ENCODE data around the gene LEPROT.

LEPROT gene

DNA sequence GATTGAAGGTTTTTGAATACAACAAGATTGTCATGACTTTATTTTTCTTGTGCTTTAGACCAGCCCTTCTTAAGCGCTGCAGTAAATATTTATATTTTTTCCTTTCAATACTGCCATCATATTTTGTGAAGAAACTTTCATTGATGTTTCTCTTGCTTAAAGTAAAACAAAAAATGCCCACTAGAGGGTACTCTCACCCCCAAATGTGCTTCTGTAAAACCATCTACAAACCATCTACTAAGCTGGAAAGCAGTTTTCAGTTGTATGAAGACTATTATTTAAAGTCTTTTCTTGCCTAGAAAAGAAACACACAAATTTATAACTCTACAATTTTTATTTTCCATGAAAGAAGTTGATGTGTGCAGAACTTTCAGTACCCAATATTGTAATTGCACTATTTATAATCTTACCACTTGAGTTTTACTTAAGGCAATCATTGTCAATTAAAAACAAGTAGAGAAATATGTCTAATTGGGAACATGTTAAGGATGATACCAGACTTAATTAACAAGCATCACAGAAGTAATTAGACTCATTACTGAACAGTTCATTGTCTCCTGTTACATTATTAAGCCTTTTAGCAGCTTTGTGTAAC is 10.7 kb downstream of the LEPROT start:
- Histone ChIP-seq H3K79me2 (ENCODE audit: insufficient read depth, low read length) (no peaks in the 10 kb centered on the region), H4K20me1 (ENCODE audit: insufficient read depth, low read length) (no peaks in the 10 kb centered on the region; the same call in 1 of the 2 replicates), H3K9me3 (ENCODE audit: insufficient read depth, low read length, severe bottlenecking) (no peaks in the 10 kb centered on the region), H2AFZ (ENCODE audit: low read depth, low read length) (no peak overlapping the region), H3K4me2 (ENCODE audit: insufficient read depth, low read length) (no peak overlapping the region), H3K27ac (ENCODE audit: low read length) (no peak overlapping the region), H3K27me3 (ENCODE audit: insufficient read depth, low read length, poor library complexity) (no peaks in the 10 kb centered on the region), H3K36me3 (ENCODE audit: insufficient read depth, low read length) (peaks cover 32% of the 10 kb centered on the region; the same call in 1 of the 2 replicates), H3K9ac (ENCODE audit: low read depth, low read length) (no peak overlapping the region), H3K4me3 (ENCODE audit: low read depth in 1 of 2, low read length in 2 of 2) (no peak overlapping the region), H3K4me1 (ENCODE audit: insufficient read depth, low read length) (no peaks in the 10 kb centered on the region)
- no peak for DNase-seq
- ATAC-seq (ENCODE audit: insufficient read depth, low read depth) = peak; percentile 62; the same call in 2 of the 3 replicates
- TF ChIP-seq, protein P1, sequence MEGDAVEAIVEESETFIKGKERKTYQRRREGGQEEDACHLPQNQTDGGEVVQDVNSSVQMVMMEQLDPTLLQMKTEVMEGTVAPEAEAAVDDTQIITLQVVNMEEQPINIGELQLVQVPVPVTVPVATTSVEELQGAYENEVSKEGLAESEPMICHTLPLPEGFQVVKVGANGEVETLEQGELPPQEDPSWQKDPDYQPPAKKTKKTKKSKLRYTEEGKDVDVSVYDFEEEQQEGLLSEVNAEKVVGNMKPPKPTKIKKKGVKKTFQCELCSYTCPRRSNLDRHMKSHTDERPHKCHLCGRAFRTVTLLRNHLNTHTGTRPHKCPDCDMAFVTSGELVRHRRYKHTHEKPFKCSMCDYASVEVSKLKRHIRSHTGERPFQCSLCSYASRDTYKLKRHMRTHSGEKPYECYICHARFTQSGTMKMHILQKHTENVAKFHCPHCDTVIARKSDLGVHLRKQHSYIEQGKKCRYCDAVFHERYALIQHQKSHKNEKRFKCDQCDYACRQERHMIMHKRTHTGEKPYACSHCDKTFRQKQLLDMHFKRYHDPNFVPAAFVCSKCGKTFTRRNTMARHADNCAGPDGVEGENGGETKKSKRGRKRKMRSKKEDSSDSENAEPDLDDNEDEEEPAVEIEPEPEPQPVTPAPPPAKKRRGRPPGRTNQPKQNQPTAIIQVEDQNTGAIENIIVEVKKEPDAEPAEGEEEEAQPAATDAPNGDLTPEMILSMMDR (IDR thresholded peaks at IDR 0.05; ENCODE audit: borderline replicate concordance, extremely low read depth, low read length, poor library complexity, severe bottlenecking) = peak; percentile 66
- TF ChIP-seq EZH2 (IDR thresholded peaks at IDR 0.05; ENCODE audit: borderline replicate concordance, low read depth, low read length, severe bottlenecking) = no peak

DNA sequence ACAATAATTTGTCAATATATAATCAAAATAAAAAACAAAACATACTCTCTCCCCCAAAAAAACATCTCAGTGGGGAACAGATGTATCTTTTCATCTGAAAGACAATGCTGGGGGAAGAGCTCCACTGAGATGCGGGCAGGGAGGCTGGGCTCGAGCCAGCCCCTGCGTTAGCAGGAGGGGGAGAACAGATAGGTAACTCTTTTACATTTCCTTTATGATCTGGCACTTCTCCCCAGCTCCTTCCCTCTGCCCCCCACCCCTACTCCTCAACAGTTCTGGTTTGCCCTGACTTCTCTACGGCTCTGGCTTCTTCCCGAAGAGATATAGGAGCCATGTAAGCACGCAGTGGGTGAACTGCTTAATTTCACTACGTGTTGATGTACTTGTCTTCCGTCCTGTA is 12.4 kb downstream of the LEPROT start:
- no peaks in the 10 kb centered on the region; the same call in 1 of the 2 replicates for H4K20me1 ChIP-seq (ENCODE audit: insufficient read depth, low read length)
- H3K27ac ChIP-seq (ENCODE audit: low read length) = no peak overlapping the region
- no peaks in the 10 kb centered on the region for H3K79me2 ChIP-seq (ENCODE audit: insufficient read depth, low read length)
- no peak overlapping the region for H3K9ac ChIP-seq (ENCODE audit: low read depth, low read length)
- H3K36me3 ChIP-seq (ENCODE audit: insufficient read depth, low read length) = peaks cover 24% of the 10 kb centered on the region; the same call in 1 of the 2 replicates
- DNase-seq = no peak
- H3K4me3 ChIP-seq (ENCODE audit: low read depth in 1 of 2, low read length in 2 of 2) = no peak overlapping the region
- no peaks in the 10 kb centered on the region for H3K27me3 ChIP-seq (ENCODE audit: insufficient read depth, low read length, poor library complexity)
- no peak overlapping the region for H2AFZ ChIP-seq (ENCODE audit: low read depth, low read length)
- no peaks in the 10 kb centered on the region for H3K9me3 ChIP-seq (ENCODE audit: insufficient read depth, low read length, severe bottlenecking)
- TF ChIP-seq, protein P1 (IDR thresholded peaks at IDR 0.05; ENCODE audit: borderline replicate concordance, extremely low read depth, low read length, poor library complexity, severe bottlenecking) = no peak
- TF ChIP-seq EZH2 (IDR thresholded peaks at IDR 0.05; ENCODE audit: borderline replicate concordance, low read depth, low read length, severe bottlenecking) = no peak
- H3K4me2 ChIP-seq (ENCODE audit: insufficient read depth, low read length) = no peak overlapping the region
- H3K4me1 ChIP-seq (ENCODE audit: insufficient read depth, low read length) = no peaks in the 10 kb centered on the region
- no peak for ATAC-seq (ENCODE audit: insufficient read depth, low read depth)

DNA sequence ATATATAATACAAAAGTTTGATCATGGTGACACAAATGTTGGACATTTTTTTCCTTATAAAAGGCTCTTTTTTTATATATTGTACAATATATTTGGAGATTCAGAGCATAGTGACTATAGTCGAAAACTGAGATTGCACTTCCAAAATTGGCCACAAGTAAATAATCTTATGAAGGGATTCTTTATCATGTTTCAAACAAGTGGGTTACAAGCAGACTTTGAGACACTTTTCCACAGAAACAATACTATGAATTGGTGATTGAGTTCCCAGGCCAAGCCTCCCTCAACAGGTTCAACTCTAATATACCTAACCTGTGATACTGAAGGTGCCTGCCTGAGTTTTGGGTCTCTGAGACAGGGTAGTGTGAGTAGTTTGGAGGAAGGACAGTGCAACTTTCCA is 13.8 kb downstream of the LEPROT start:
- Histone ChIP-seq H3K4me1 (ENCODE audit: insufficient read depth, low read length) (no peaks in the 10 kb centered on the region), H3K9me3 (ENCODE audit: insufficient read depth, low read length, severe bottlenecking) (no peaks in the 10 kb centered on the region), H4K20me1 (ENCODE audit: insufficient read depth, low read length) (no peaks in the 10 kb centered on the region; the same call in 1 of the 2 replicates), H3K9ac (ENCODE audit: low read depth, low read length) (no peak overlapping the region), H3K27ac (ENCODE audit: low read length) (no peak overlapping the region), H3K36me3 (ENCODE audit: insufficient read depth, low read length) (peaks cover 20% of the 10 kb centered on the region; the same call in 1 of the 2 replicates), H3K79me2 (ENCODE audit: insufficient read depth, low read length) (no peaks in the 10 kb centered on the region), H3K4me3 (ENCODE audit: low read depth in 1 of 2, low read length in 2 of 2) (no peak overlapping the region), H2AFZ (ENCODE audit: low read depth, low read length) (no peak overlapping the region), H3K27me3 (ENCODE audit: insufficient read depth, low read length, poor library complexity) (no peaks in the 10 kb centered on the region), H3K4me2 (ENCODE audit: insufficient read depth, low read length) (no peak overlapping the region)
- TF ChIP-seq, protein P1 (IDR thresholded peaks at IDR 0.05; ENCODE audit: borderline replicate concordance, extremely low read depth, low read length, poor library complexity, severe bottlenecking) = peak; percentile 15
- no peak for TF ChIP-seq EZH2 (IDR thresholded peaks at IDR 0.05; ENCODE audit: borderline replicate concordance, low read depth, low read length, severe bottlenecking)
- no peak for DNase-seq
- no peak for ATAC-seq (ENCODE audit: insufficient read depth, low read depth)

Data from DND-41 (cell line).